Astrocyte (in vitro differentiated cells and primary cell): ENCODE measurements around the gene CHST3. TPM values are rescaled to one million over a fixed set of nuclear protein-coding genes. Genes with fewer than 3 reads are reported as not detected.

Experiments used
- DNase-seq: peaks from one replicate; pipeline ENCODE4 v3.0.0-alpha.2; 2010; ENCODE audit warnings: low read depth
- FAIRE-seq: peaks from 2 replicates; lab custom pipeline; 2011; peaks lifted over from hg19 to GRCh38; lab: Jason Lieb, UNC
- H2AFZ ChIP-seq: 2 replicates; pipeline ENCODE4 v1.6.0; 2012; ENCODE audit warnings: low read depth, low read length, inconsistent platforms
- H3K27ac ChIP-seq: 2 replicates; pipeline ENCODE4 v1.5.1; 2011; ENCODE audit warnings: low read depth, low read length, inconsistent platforms
- H3K27me3 ChIP-seq: 2 replicates; pipeline ENCODE4 v1.6.0; 2011; ENCODE audit warnings: low read length, inconsistent platforms; ENCODE audit not compliant: insufficient read depth
- H3K36me3 ChIP-seq: 2 replicates; pipeline ENCODE4 v1.5.1; 2011; ENCODE audit warnings: low read length, inconsistent platforms; ENCODE audit not compliant: insufficient read depth
- H3K4me1 ChIP-seq: 2 replicates; pipeline ENCODE4 v1.5.1; 2011; ENCODE audit warnings: low read length, inconsistent platforms; ENCODE audit not compliant: insufficient read depth
- H3K4me2 ChIP-seq: 2 replicates; pipeline ENCODE4 v1.6.0; 2012; ENCODE audit warnings: low read length, inconsistent platforms
- H3K4me3 ChIP-seq: 2 replicates; pipeline ENCODE4 v1.5.1; 2011; ENCODE audit warnings: low read depth, mild to moderate bottlenecking, low read length, inconsistent platforms; ENCODE audit not compliant: insufficient read depth
- H3K79me2 ChIP-seq: 2 replicates; pipeline ENCODE4 v1.6.0; 2012; ENCODE audit warnings: mild to moderate bottlenecking, low read length, inconsistent platforms; ENCODE audit not compliant: insufficient read depth
- H3K9ac ChIP-seq: 2 replicates; pipeline ENCODE4 v1.6.0; 2012; ENCODE audit warnings: mild to moderate bottlenecking, low read length, inconsistent platforms
- H3K9me3 ChIP-seq: 2 replicates; pipeline ENCODE4 v1.5.1; 2012; ENCODE audit warnings: low read depth, mild to moderate bottlenecking, low read length, inconsistent platforms; ENCODE audit not compliant: insufficient read depth
- H4K20me1 ChIP-seq: 2 replicates; pipeline ENCODE4 v1.6.0; 2012; ENCODE audit warnings: low read length, inconsistent platforms; ENCODE audit not compliant: insufficient read depth
- H3K27ac Mint-ChIP-seq: one replicate; pipeline ENCODE4 v1.8.0; 2021; ENCODE audit warnings: mild to moderate bottlenecking, mixed read lengths; ENCODE audit not compliant: unreplicated experiment
- H3K27me3 Mint-ChIP-seq: one replicate; pipeline ENCODE4 v1.8.0; 2021; ENCODE audit warnings: low read depth, mixed read lengths; ENCODE audit not compliant: unreplicated experiment
- H3K36me3 Mint-ChIP-seq: one replicate; pipeline ENCODE4 v1.8.0; 2021; ENCODE audit warnings: low read depth, mixed read lengths; ENCODE audit not compliant: unreplicated experiment
- H3K4me1 Mint-ChIP-seq: one replicate; pipeline ENCODE4 v1.8.0; 2021; ENCODE audit warnings: low read depth, mixed read lengths; ENCODE audit not compliant: unreplicated experiment
- H3K4me3 Mint-ChIP-seq: one replicate; pipeline ENCODE4 v1.8.0; 2021; ENCODE audit warnings: mild to moderate bottlenecking, moderate library complexity, mixed read lengths; ENCODE audit not compliant: unreplicated experiment
- H3K9me3 Mint-ChIP-seq: one replicate; pipeline ENCODE4 v1.8.0; 2021; ENCODE audit warnings: mild to moderate bottlenecking, mixed read lengths; ENCODE audit not compliant: unreplicated experiment
- CTCF ChIP-seq: IDR thresholded peaks from 2 replicates; pipeline ENCODE4 v1.5.1; 2011; ENCODE audit warnings: low read depth, mild to moderate bottlenecking, inconsistent platforms, low read length, moderate library complexity; ENCODE audit not compliant: insufficient read depth
- EZH2 ChIP-seq: IDR thresholded peaks from 2 replicates; pipeline ENCODE4 v1.6.1; 2012; ENCODE audit warnings: mild to moderate bottlenecking, low read length, inconsistent platforms; ENCODE audit not compliant: insufficient read depth
- total RNA-seq: library from RNA; stranded (reverse); gene quantifications from 2 replicates; pipeline ENCODE4 v1.2.1, GENCODE V29; 2021

The CHST3 gene
- total RNA-seq, 1 donor from 2014 or later: 43.5 TPM

- FAIRE-seq (no peak), DNase-seq (peak; percentile 27)
- Mint-ChIP-seq H3K27me3 (peaks cover 15% of the 10 kb centered on the region), H3K9me3 (peaks cover 7% of the 10 kb centered on the region), H3K4me1 (no peaks in the 10 kb centered on the region), H3K27ac (no peak overlapping the region), H3K4me3 (no peak overlapping the region), H3K36me3 (peaks cover 3% of the 10 kb centered on the region)
- no peak overlapping the region for H3K9ac ChIP-seq
- TF ChIP-seq CTCF (no peak), EZH2 (no peak)
- no peak overlapping the region for H3K4me3 ChIP-seq
- H3K9me3 ChIP-seq: no peaks in the 10 kb centered on the region
- no peaks in the 10 kb centered on the region for H3K36me3 ChIP-seq
- H3K4me1 ChIP-seq: no peaks in the 10 kb centered on the region
- H3K27me3 ChIP-seq: peaks cover 6% of the 10 kb centered on the region
- no peak overlapping the region for H3K4me2 ChIP-seq
- no peaks in the 10 kb centered on the region for H3K79me2 ChIP-seq
- no peak overlapping the region for H2AFZ ChIP-seq
- no peaks in the 10 kb centered on the region for H4K20me1 ChIP-seq
- H3K27ac ChIP-seq: no peak overlapping the region
These were observed 36.2 kb upstream of the CHST3 start for GRCh38 chr10:71927776-71928592.

GRCh38 chr10:71931295-71931694 is 32.9 kb upstream of the CHST3 start:
- peaks cover 6% of the 10 kb centered on the region for H3K27me3 ChIP-seq
- FAIRE-seq (no peak), DNase-seq (no peak)
- Mint-ChIP-seq H3K4me1 (no peaks in the 10 kb centered on the region), H3K27me3 (peaks cover 4% of the 10 kb centered on the region), H3K9me3 (peaks cover 12% of the 10 kb centered on the region), H3K4me3 (no peak overlapping the region), H3K36me3 (peaks cover 3% of the 10 kb centered on the region), H3K27ac (no peak overlapping the region)
- H3K36me3 ChIP-seq: no peaks in the 10 kb centered on the region
- H3K27ac ChIP-seq: no peak overlapping the region
- no peak overlapping the region for H3K9ac ChIP-seq
- no peak overlapping the region for H3K4me2 ChIP-seq
- no peaks in the 10 kb centered on the region for H3K9me3 ChIP-seq
- H2AFZ ChIP-seq: no peak overlapping the region
- H3K4me3 ChIP-seq: no peak overlapping the region
- H3K79me2 ChIP-seq: no peaks in the 10 kb centered on the region
- H4K20me1 ChIP-seq: no peaks in the 10 kb centered on the region
- TF ChIP-seq EZH2 (no peak), CTCF (no peak)
- H3K4me1 ChIP-seq: no peaks in the 10 kb centered on the region

- H3K4me1 ChIP-seq: no peaks in the 10 kb centered on the region
- Mint-ChIP-seq H3K9me3 (peaks cover 26% of the 10 kb centered on the region), H3K4me1 (no peaks in the 10 kb centered on the region), H3K27me3 (peaks cover 4% of the 10 kb centered on the region), H3K4me3 (no peak overlapping the region), H3K36me3 (peaks cover 4% of the 10 kb centered on the region), H3K27ac (no peak overlapping the region)
- H2AFZ ChIP-seq: no peak overlapping the region
- TF ChIP-seq CTCF (no peak), EZH2 (no peak)
- H3K27ac ChIP-seq: no peak overlapping the region
- no peaks in the 10 kb centered on the region for H3K79me2 ChIP-seq
- H3K27me3 ChIP-seq: peaks cover 2% of the 10 kb centered on the region
- no peaks in the 10 kb centered on the region for H3K9me3 ChIP-seq
- H3K9ac ChIP-seq: no peak overlapping the region
- H3K4me3 ChIP-seq: no peak overlapping the region
- no peak for FAIRE-seq
- no peak overlapping the region for H3K4me2 ChIP-seq
- H4K20me1 ChIP-seq: no peaks in the 10 kb centered on the region
- no peaks in the 10 kb centered on the region for H3K36me3 ChIP-seq
- no peak for DNase-seq
These were observed 30.5 kb upstream of the CHST3 start for GRCh38 chr10:71933651-71934050.
